HepG2 (cell line): ENCODE results near the gene DOCK2. TPM values are rescaled to one million over a fixed set of nuclear protein-coding genes. Genes with fewer than 3 reads are reported as not detected.

Experiments used
- ATAC-seq: fragments of 200-7000 bp; cut with Tn5 transposase; 3 replicates; pipeline ENCODE4 v1.9.1; 2020; ENCODE audit warnings: mild to moderate bottlenecking, moderate library complexity
- BruUV-seq: library from RNA; stranded (reverse); fragments of 400-500 nt; replicated peaks from 2 replicates; lab custom pipeline; 2021; lab: Mats Ljungman, UMichigan
- CTCF ChIA-PET: fragments of 300-600 bp; formaldehyde crosslinking; extraction: SDS; loops from one replicate; lab custom pipeline; 2021; ENCODE audit warnings: low total read pairs, inconsistent platforms, low intra/inter-chr PET ratio; lab: Yijun Ruan, JAX
- POLR2A ChIA-PET: fragments of 350-600 bp; sonication (Branson Sonifier 250); formaldehyde crosslinking; loops from one replicate; lab custom pipeline; 2020; ENCODE audit warnings: antibody characterized with exemption, inconsistent platforms; lab: Yijun Ruan, JAX
- DNase-seq: peaks from one replicate; pipeline ENCODE4 v3.0.0-alpha.2; 2015; ENCODE audit warnings: low spot score
- FAIRE-seq: peaks from 3 replicates; lab custom pipeline; 2011; peaks lifted over from hg19 to GRCh38; lab: Jason Lieb, UNC
- H2AFZ ChIP-seq: one replicate; pipeline ENCODE4 v1.6.1; 2011; ENCODE audit warnings: low read length, inconsistent platforms
- H3K27ac ChIP-seq: fragments of 300-600 bp; 3 replicates; pipeline ENCODE4 v1.8.0; 2011; ENCODE audit warnings: mixed run types, mild to moderate bottlenecking, mixed read lengths, low read length, inconsistent platforms; ENCODE audit not compliant: insufficient read depth; ENCODE audit errors: extremely low read length
- H3K27me3 ChIP-seq, 2 experiments: fragments of 200-600 bp in 1 of 2; 2 replicates in 1 of 2; 3 replicates in 1 of 2; pipeline versions ENCODE4 v1.6.0 to v1.8.0; 2011; ENCODE audit warnings: low read length in 2 of 2, mild to moderate bottlenecking in 2 of 2, moderate library complexity in 2 of 2, inconsistent platforms in 1 of 2; ENCODE audit not compliant: insufficient read depth in 2 of 2, control insufficient read depth in 1 of 2
- H3K36me3 ChIP-seq, 2 experiments: fragments of 200-600 bp in 1 of 2; replicated peaks in 1 of 2; 2 replicates in 1 of 2; 3 replicates in 1 of 2; pipeline versions ENCODE4 v1.5.1 to v1.8.0; 2011; ENCODE audit warnings: low read length in 2 of 2, inconsistent platforms in 1 of 2; ENCODE audit not compliant: insufficient read depth in 2 of 2, control insufficient read depth in 1 of 2
- H3K4me1 ChIP-seq: 2 replicates; pipeline ENCODE4 v1.5.1; 2012; ENCODE audit warnings: low read length, inconsistent platforms; ENCODE audit not compliant: insufficient read depth
- H3K4me2 ChIP-seq: 2 replicates; pipeline ENCODE4 v1.6.0; 2011; ENCODE audit warnings: low read depth, low read length, inconsistent platforms
- H3K4me3 ChIP-seq, 3 experiments: fragments of 200-600 bp in 1 of 3; sonication (generic), shearing (Covaris generic) in 1 of 3; replicated peaks in 1 of 3; 2 replicates each; pipeline ENCODE4 v1.5.1; 2011 to 2016; ENCODE audit warnings: low read length in 3 of 3, inconsistent platforms in 2 of 3, low read depth in 2 of 3, mild to moderate bottlenecking in 2 of 3, control low read depth in 1 of 3, mixed read lengths in 1 of 3; ENCODE audit not compliant: insufficient read depth in 1 of 3
- H3K79me2 ChIP-seq: one replicate; pipeline ENCODE4 v1.6.1; 2011; ENCODE audit warnings: low read length, inconsistent platforms; ENCODE audit not compliant: insufficient read depth
- H3K9ac ChIP-seq: 2 replicates; pipeline ENCODE4 v1.6.0; 2011; ENCODE audit warnings: mild to moderate bottlenecking, low read depth, low read length, inconsistent platforms; ENCODE audit not compliant: insufficient read depth
- H3K9me3 ChIP-seq: 2 replicates; pipeline ENCODE4 v1.5.1; 2012; ENCODE audit warnings: mild to moderate bottlenecking, low read length
- H4K20me1 ChIP-seq: 2 replicates; pipeline ENCODE4 v1.6.0; 2011; ENCODE audit warnings: inconsistent platforms, mild to moderate bottlenecking, low read length, moderate library complexity; ENCODE audit not compliant: insufficient read depth
- BRD4 ChIP-seq: sonication (generic); formaldehyde crosslinking; IDR thresholded peaks from 2 replicates; pipeline ENCODE4 v1.4.0; 2020; ENCODE audit warnings: missing genetic modification reagents
- CREM ChIP-seq, 2 experiments: sonication (generic) in 1 of 2; formaldehyde crosslinking in 1 of 2; IDR thresholded peaks; 2 replicates each; pipeline versions ENCODE4 v1.4.0 to v1.6.1; 2016 to 2020; ENCODE audit warnings: antibody characterized with exemption in 1 of 2, mild to moderate bottlenecking in 1 of 2, missing genetic modification reagents in 1 of 2
- ELF1 ChIP-seq: sonication (generic); formaldehyde crosslinking; IDR thresholded peaks from 2 replicates; pipeline ENCODE4 v1.4.0; 2020; ENCODE audit warnings: missing genetic modification reagents
- SIN3A ChIP-seq: IDR thresholded peaks from 2 replicates; pipeline ENCODE4 v1.6.1; 2011; ENCODE audit warnings: low read depth, mild to moderate bottlenecking, control low read depth, low read length, borderline replicate concordance
- THAP7 ChIP-seq: sonication (generic); formaldehyde crosslinking; IDR thresholded peaks from 2 replicates; pipeline ENCODE4 v1.8.1; 2023; ENCODE audit warnings: mild to moderate bottlenecking, missing genetic modification reagents
- ZNF232 ChIP-seq: sonication (generic); formaldehyde crosslinking; IDR thresholded peaks from 2 replicates; pipeline ENCODE4 v1.4.0; 2020; ENCODE audit warnings: missing genetic modification reagents, borderline replicate concordance
- ZNF335 ChIP-seq: sonication (generic); formaldehyde crosslinking; IDR thresholded peaks from 2 replicates; pipeline ENCODE4 v1.4.0; 2020; ENCODE audit warnings: missing genetic modification reagents
- WGBS: methylation state at CpG from one replicate; pipeline ENCODE4 v1.1.6; 2017; ENCODE audit warnings: low lambda C conversion rate; 5-methylcytosine and 5-hydroxymethylcytosine counted together
- in situ Hi-C: cut with HindIII; loops from 2 replicates; pipeline ENCODE4 v1.10.0; 2017; ENCODE audit warnings: low pct_unique_long_range_greater_than_20kb; ENCODE audit not compliant: extremely low pct_ligation_motif_present
- intact Hi-C: fragments of 100-400 bp; cut with micrococcal nuclease; formaldehyde crosslinking; loops from one replicate; pipeline ENCODE4 v1.10.0; 2022; ENCODE audit not compliant: unreplicated experiment
- polyA plus RNA-seq, 8 experiments: library from polyadenylated mRNA; depleted of rRNA in 3 of 8; stranded (reverse) in 7 of 8; unstranded in 1 of 8; fragments of >200 nt; fragmentation: Illumina TruSeq in 4 of 8; extraction: Trizol in 4 of 8; gene quantifications; 2 replicates each; pipeline versions ENCODE4 v1.2.1 to v1.2.3, GENCODE V29; 2011 to 2016; ENCODE audit warnings: low read depth in 4 of 8, missing spikeins in 1 of 8, mixed read lengths in 1 of 8; ENCODE audit not compliant: insufficient read depth in 1 of 8
- total RNA-seq, 5 experiments: library from RNA; depleted of rRNA; stranded (reverse); fragments of >200 nt; fragmentation: Illumina TruSeq; extraction: Trizol; gene quantifications; 2 replicates each; pipeline ENCODE4 v1.2.3, GENCODE V29; 2016; ENCODE audit warnings: low read depth in 1 of 5
- TF ChIP-seq, protein P1 (sequence below): sonication (generic); formaldehyde crosslinking; IDR thresholded peaks from 2 replicates; pipeline ENCODE4 v1.4.0; 2020; ENCODE audit warnings: missing genetic modification reagents, borderline replicate concordance

DOCK2 gene
- total and polyA plus RNA-seq, 2 of the 13 experiments (the other 11 are each of a cell fraction or from before 2014, with no cell fraction given), result not detected

DNA sequence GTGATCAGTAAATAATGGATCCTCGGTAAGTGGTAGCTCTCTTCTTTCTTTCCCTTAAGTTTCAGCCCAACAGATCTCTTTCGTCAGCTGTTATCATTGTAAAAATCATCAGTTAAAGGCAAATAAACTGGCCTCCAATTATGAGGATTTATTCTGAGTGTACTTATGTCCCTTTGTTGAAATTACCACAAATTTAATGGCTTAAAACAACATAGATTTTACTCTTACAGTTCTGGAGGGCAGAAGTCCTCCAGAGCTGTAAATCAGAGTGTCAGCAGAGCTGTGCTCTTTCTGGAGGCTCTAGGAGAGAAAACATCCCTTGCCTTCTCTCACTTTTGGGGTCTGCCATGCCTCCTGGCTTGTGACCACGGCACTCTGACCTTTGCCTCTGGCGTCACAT, 238.7 kb downstream of the DOCK2 start:
- DNase-seq, result no peak
- Histone ChIP-seq H3K79me2 (no peaks in the 10 kb centered on the region), H2AFZ (no peak overlapping the region), H3K36me3 (no peaks in the 10 kb centered on the region), H3K9ac (no peak overlapping the region), H3K27me3 (no peaks in the 10 kb centered on the region), H4K20me1 (no peaks in the 10 kb centered on the region), H3K9me3 (no peaks in the 10 kb centered on the region), H3K4me3 (no peak overlapping the region), H3K27ac (no peak overlapping the region), H3K4me1 (no peaks in the 10 kb centered on the region), H3K4me2 (no peak overlapping the region)
- WGBS, result 4% methylated on average over 4 of the region's 4 CpGs
- in situ Hi-C loops (no loop called here), intact Hi-C loops (no loop called here)
- POLR2A ChIA-PET, result no interaction called here
- TF ChIP-seq THAP7 (CRISPR knock-in tag) (no peak), CREM (IDR thresholded peaks at IDR 0.05) (no peak), CREM (CRISPR knock-in tag; IDR thresholded peaks at IDR 0.05) (no peak), BRD4 (CRISPR knock-in tag) (no peak), SIN3A (no peak), ELF1 (no peak), ZNF335 (no peak), ZNF232 (CRISPR knock-in tag) (no peak)
- TF ChIP-seq, protein P1, sequence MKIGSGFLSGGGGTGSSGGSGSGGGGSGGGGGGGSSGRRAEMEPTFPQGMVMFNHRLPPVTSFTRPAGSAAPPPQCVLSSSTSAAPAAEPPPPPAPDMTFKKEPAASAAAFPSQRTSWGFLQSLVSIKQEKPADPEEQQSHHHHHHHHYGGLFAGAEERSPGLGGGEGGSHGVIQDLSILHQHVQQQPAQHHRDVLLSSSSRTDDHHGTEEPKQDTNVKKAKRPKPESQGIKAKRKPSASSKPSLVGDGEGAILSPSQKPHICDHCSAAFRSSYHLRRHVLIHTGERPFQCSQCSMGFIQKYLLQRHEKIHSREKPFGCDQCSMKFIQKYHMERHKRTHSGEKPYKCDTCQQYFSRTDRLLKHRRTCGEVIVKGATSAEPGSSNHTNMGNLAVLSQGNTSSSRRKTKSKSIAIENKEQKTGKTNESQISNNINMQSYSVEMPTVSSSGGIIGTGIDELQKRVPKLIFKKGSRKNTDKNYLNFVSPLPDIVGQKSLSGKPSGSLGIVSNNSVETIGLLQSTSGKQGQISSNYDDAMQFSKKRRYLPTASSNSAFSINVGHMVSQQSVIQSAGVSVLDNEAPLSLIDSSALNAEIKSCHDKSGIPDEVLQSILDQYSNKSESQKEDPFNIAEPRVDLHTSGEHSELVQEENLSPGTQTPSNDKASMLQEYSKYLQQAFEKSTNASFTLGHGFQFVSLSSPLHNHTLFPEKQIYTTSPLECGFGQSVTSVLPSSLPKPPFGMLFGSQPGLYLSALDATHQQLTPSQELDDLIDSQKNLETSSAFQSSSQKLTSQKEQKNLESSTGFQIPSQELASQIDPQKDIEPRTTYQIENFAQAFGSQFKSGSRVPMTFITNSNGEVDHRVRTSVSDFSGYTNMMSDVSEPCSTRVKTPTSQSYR, result no peak
- no peak for ATAC-seq
- FAIRE-seq, result no peak
- no TSS peak for BruUV-seq
- CTCF ChIA-PET, result no interaction called here
